H9 (cell line): Measurements from ENCODE around the gene TEKT5. TPM values are rescaled to one million over a fixed set of nuclear protein-coding genes. Genes with fewer than 3 reads are reported as not detected.
"Not testable (repeated sequence)": the region's sequence is repeated elsewhere in the genome, so short reads cannot be mapped to it uniquely, and the experiment has no call there.

Experiments used
- DNase-seq: peaks from one replicate; pipeline ENCODE4 v3.0.0-alpha.2; 2017
- H2AFZ ChIP-seq: one replicate; pipeline ENCODE4 v1.6.1; 2013; ENCODE audit warnings: mild to moderate bottlenecking, low read length, control low read depth, moderate library complexity
- H2AK5ac ChIP-seq: 2 replicates; pipeline ENCODE4 v1.6.1; 2013; ENCODE audit warnings: low read length, control low read depth, mixed read lengths; ENCODE audit not compliant: insufficient read length
- H2BK120ac ChIP-seq: one replicate; pipeline ENCODE4 v1.6.1; 2013; ENCODE audit warnings: low read depth, mild to moderate bottlenecking, low read length, control low read depth, inconsistent platforms; ENCODE audit not compliant: poor library complexity, severe bottlenecking
- H2BK12ac ChIP-seq: 2 replicates; pipeline ENCODE4 v1.6.1; 2013; ENCODE audit warnings: low read length, control low read depth, mixed read lengths, low read depth; ENCODE audit not compliant: insufficient read length
- H2BK15ac ChIP-seq: 2 replicates; pipeline ENCODE4 v1.6.1; 2013; ENCODE audit warnings: low read depth, low read length, control low read depth
- H2BK20ac ChIP-seq: one replicate; pipeline ENCODE4 v1.6.1; 2013; ENCODE audit warnings: low read depth, mild to moderate bottlenecking, low read length, control low read depth, inconsistent platforms; ENCODE audit not compliant: poor library complexity, severe bottlenecking
- H2BK5ac ChIP-seq: 2 replicates; pipeline ENCODE4 v1.6.1; 2013; ENCODE audit warnings: low read length, control low read depth, mixed read lengths; ENCODE audit not compliant: insufficient read length
- H3K14ac ChIP-seq: 2 replicates; pipeline ENCODE4 v1.6.1; 2013; ENCODE audit warnings: low read length, control low read depth; ENCODE audit not compliant: insufficient read depth
- H3K18ac ChIP-seq: 2 replicates; pipeline ENCODE4 v1.6.1; 2013; ENCODE audit warnings: low read depth, mild to moderate bottlenecking, mixed read lengths, low read length, control low read depth; ENCODE audit not compliant: insufficient read length
- H3K23ac ChIP-seq: 2 replicates; pipeline ENCODE4 v1.6.1; 2013; ENCODE audit warnings: low read length, control low read depth, mixed read lengths, low read depth; ENCODE audit not compliant: insufficient read length
- H3K23me2 ChIP-seq: 2 replicates; pipeline ENCODE4 v1.6.1; 2013; ENCODE audit warnings: low read depth, mild to moderate bottlenecking, mixed read lengths, low read length, control low read depth; ENCODE audit not compliant: insufficient read length, poor library complexity, severe bottlenecking
- H3K27ac ChIP-seq: 2 replicates; pipeline ENCODE4 v1.5.1; 2013; ENCODE audit warnings: low read length, control low read depth, mixed read lengths, low read depth; ENCODE audit not compliant: insufficient read length
- H3K27me3 ChIP-seq: 2 replicates; pipeline ENCODE4 v1.6.1; 2013; ENCODE audit warnings: low read length, control low read depth, inconsistent platforms; ENCODE audit not compliant: insufficient read depth
- H3K4ac ChIP-seq: 2 replicates; pipeline ENCODE4 v1.6.1; 2013; ENCODE audit warnings: low read depth, mild to moderate bottlenecking, control low read depth, inconsistent platforms, low read length, moderate library complexity
- H3K4me1 ChIP-seq: 2 replicates; pipeline ENCODE4 v1.6.1; 2013; ENCODE audit warnings: low read length, control low read depth, inconsistent platforms; ENCODE audit not compliant: insufficient read depth
- H3K4me2 ChIP-seq: 2 replicates; pipeline ENCODE4 v1.6.1; 2013; ENCODE audit warnings: low read length, control low read depth, mixed read lengths; ENCODE audit not compliant: insufficient read length, insufficient read depth
- H3K56ac ChIP-seq: 2 replicates; pipeline ENCODE4 v1.6.1; 2013; ENCODE audit warnings: low read depth, mild to moderate bottlenecking, mixed read lengths, low read length, control low read depth; ENCODE audit not compliant: insufficient read length
- H3K79me1 ChIP-seq: 2 replicates; pipeline ENCODE4 v1.6.1; 2013; ENCODE audit warnings: low read depth, mild to moderate bottlenecking, moderate library complexity, low read length, control low read depth, inconsistent platforms; ENCODE audit not compliant: insufficient read depth, poor library complexity, severe bottlenecking
- H3K79me2 ChIP-seq: 2 replicates; pipeline ENCODE4 v1.6.1; 2013; ENCODE audit warnings: low read length, control low read depth, inconsistent platforms; ENCODE audit not compliant: insufficient read depth
- H3K9ac ChIP-seq: 2 replicates; pipeline ENCODE4 v1.6.1; 2013; ENCODE audit warnings: low read length, control low read depth, mixed read lengths; ENCODE audit not compliant: insufficient read length; ENCODE audit errors: extremely low read depth
- H3K9me3 ChIP-seq: one replicate; pipeline ENCODE4 v1.6.1; 2013; ENCODE audit warnings: low read depth, low read length, inconsistent platforms; ENCODE audit not compliant: control insufficient read depth
- H3T11ph ChIP-seq: one replicate; pipeline ENCODE4 v1.6.1; 2013; ENCODE audit warnings: mild to moderate bottlenecking, low read length, control low read depth, inconsistent platforms
- H4K20me1 ChIP-seq: one replicate; pipeline ENCODE4 v1.6.1; 2013; ENCODE audit not compliant: control insufficient read depth, insufficient read length, insufficient read depth
- H4K5ac ChIP-seq: 2 replicates; pipeline ENCODE4 v1.6.1; 2013; ENCODE audit warnings: low read depth, mild to moderate bottlenecking, mixed read lengths, low read length, control low read depth; ENCODE audit not compliant: insufficient read length
- H4K8ac ChIP-seq: replicated peaks from 2 replicates; pipeline ENCODE4 v1.6.1; 2013; ENCODE audit warnings: low read length, control low read depth, mixed read lengths, low read depth; ENCODE audit not compliant: insufficient read length
- H4K91ac ChIP-seq: 2 replicates; pipeline ENCODE4 v1.6.1; 2013; ENCODE audit warnings: low read depth, mild to moderate bottlenecking, moderate library complexity, mixed read lengths, low read length, control low read depth; ENCODE audit not compliant: insufficient read length
- H3K27ac Mint-ChIP-seq, 3 experiments: 2 replicates in 2 of 3; 3 replicates in 1 of 3; pipeline ENCODE4 v1.8.0; 2020 to 2021; ENCODE audit warnings: mixed read lengths in 3 of 3, mild to moderate bottlenecking in 1 of 3, moderate library complexity in 1 of 3
- H3K27me3 Mint-ChIP-seq: 2 replicates; pipeline ENCODE4 v1.8.0; 2021; ENCODE audit warnings: low read depth, mild to moderate bottlenecking, moderate library complexity, mixed read lengths
- H3K36me3 Mint-ChIP-seq, 3 experiments: 2 replicates in 2 of 3; 3 replicates in 1 of 3; pipeline ENCODE4 v1.8.0; 2020 to 2021; ENCODE audit warnings: low read depth in 3 of 3, mixed read lengths in 3 of 3; ENCODE audit not compliant: insufficient read depth in 1 of 3
- H3K4me1 Mint-ChIP-seq, 2 experiments: 2 replicates each; pipeline ENCODE4 v1.8.0; 2020; ENCODE audit warnings: mixed read lengths in 2 of 2
- H3K4me3 Mint-ChIP-seq, 2 experiments: 2 replicates in 1 of 2; 3 replicates in 1 of 2; pipeline ENCODE4 v1.8.0; 2020 to 2021; ENCODE audit warnings: mild to moderate bottlenecking in 2 of 2, mixed read lengths in 2 of 2, moderate library complexity in 1 of 2
- H3K9me3 Mint-ChIP-seq, 2 experiments: 2 replicates in 1 of 2; 3 replicates in 1 of 2; pipeline ENCODE4 v1.8.0; 2020; ENCODE audit warnings: mild to moderate bottlenecking in 2 of 2, mixed read lengths in 2 of 2, moderate library complexity in 1 of 2
- WGBS: extraction: QIAGEN DNeasy Blood & Tissue Kit; methylation state at CpG from one replicate; pipeline ENCODE4 v1.1.7; 2013; ENCODE audit warnings: missing lambda C conversion rate, low lambda C conversion rate, mixed read lengths; ENCODE audit not compliant: insufficient read length; ENCODE audit errors: extremely low coverage; 5-methylcytosine and 5-hydroxymethylcytosine counted together
- total RNA-seq: library from RNA; stranded (reverse); gene quantifications from 2 replicates; pipeline ENCODE4 v1.2.1, GENCODE V29; 2021
- TF ChIP-seq, protein P1 (sequence below): fragments of 200-600 bp; sonication (generic); conservative IDR thresholded peaks from 3 replicates; pipeline ENCODE4 v1.8.0; 2021; ENCODE audit warnings: antibody characterized with exemption, mild to moderate bottlenecking

TEKT5 gene
- total RNA-seq, 1 experiment from 2014 or later: 0.31 TPM

DNA sequence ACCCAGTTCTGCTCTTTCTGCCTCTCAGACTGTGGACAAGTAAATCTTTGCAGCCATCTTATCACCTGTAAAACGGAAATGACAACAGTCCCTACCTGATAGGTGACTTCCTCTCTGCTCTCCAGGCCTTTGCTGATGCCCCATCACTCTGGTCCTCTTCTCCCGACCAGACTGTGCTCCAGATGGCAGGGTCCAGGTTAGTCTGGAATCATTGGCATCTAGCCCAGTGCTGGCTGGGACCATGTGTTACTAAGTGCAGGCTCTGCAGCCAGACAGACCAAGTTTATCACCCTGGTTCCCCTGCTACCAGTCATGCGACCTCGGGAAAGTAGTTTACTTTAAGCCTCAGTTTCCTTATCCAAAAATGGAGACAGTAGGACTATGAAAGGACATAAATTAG is 47.1 kb upstream of the TEKT5 start:
- Histone ChIP-seq H3K9me3 (no peaks in the 10 kb centered on the region), H3K18ac (no peak overlapping the region), H3K23me2 (peaks cover 3% of the 10 kb centered on the region), H2BK12ac (no peak overlapping the region), H3K4ac (no peak overlapping the region), H2AK5ac (no peak overlapping the region), H3K9ac (no peak overlapping the region), H2BK15ac (no peak overlapping the region), H3T11ph (no peak overlapping the region), H3K79me1 (no peaks in the 10 kb centered on the region), H2AFZ (no peak overlapping the region), H2BK120ac (no peak overlapping the region), H4K20me1 (no peaks in the 10 kb centered on the region), H3K4me2 (no peak overlapping the region), H3K56ac (no peak overlapping the region), H2BK20ac (no peak overlapping the region), H4K91ac (no peak overlapping the region), H3K4me1 (no peaks in the 10 kb centered on the region), H3K27ac (no peak overlapping the region), H4K5ac (no peak overlapping the region), H2BK5ac (no peak overlapping the region), H3K79me2 (no peaks in the 10 kb centered on the region), H4K8ac (no peak overlapping the region), H3K27me3 (no peaks in the 10 kb centered on the region), H3K14ac (no peak overlapping the region), H3K23ac (no peak overlapping the region)
- H3K4me1 Mint-ChIP-seq: peaks cover 14 to 16% of the 10 kb centered on the region in 2 experiments
- WGBS: no CpG with 5 or more reads among the region's 4 CpGs
- TF ChIP-seq, protein P1, sequence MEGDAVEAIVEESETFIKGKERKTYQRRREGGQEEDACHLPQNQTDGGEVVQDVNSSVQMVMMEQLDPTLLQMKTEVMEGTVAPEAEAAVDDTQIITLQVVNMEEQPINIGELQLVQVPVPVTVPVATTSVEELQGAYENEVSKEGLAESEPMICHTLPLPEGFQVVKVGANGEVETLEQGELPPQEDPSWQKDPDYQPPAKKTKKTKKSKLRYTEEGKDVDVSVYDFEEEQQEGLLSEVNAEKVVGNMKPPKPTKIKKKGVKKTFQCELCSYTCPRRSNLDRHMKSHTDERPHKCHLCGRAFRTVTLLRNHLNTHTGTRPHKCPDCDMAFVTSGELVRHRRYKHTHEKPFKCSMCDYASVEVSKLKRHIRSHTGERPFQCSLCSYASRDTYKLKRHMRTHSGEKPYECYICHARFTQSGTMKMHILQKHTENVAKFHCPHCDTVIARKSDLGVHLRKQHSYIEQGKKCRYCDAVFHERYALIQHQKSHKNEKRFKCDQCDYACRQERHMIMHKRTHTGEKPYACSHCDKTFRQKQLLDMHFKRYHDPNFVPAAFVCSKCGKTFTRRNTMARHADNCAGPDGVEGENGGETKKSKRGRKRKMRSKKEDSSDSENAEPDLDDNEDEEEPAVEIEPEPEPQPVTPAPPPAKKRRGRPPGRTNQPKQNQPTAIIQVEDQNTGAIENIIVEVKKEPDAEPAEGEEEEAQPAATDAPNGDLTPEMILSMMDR: no peak
- H3K27me3 Mint-ChIP-seq: no peaks in the 10 kb centered on the region
- H3K27ac Mint-ChIP-seq: peak overlapping the region in 1 of 3 experiments; percentile 83; a peak in 1 of 7 replicates
- DNase-seq: no peak
- no peaks in the 10 kb centered on the region; a peak in 1 of 5 replicates for H3K9me3 Mint-ChIP-seq
- H3K36me3 Mint-ChIP-seq: peaks cover 0 to 10% (median 0%) of the 10 kb centered on the region in 3 experiments; a peak in 3 of 7 replicates
- no peak overlapping the region; a peak in 1 of 5 replicates for H3K4me3 Mint-ChIP-seq

DNA sequence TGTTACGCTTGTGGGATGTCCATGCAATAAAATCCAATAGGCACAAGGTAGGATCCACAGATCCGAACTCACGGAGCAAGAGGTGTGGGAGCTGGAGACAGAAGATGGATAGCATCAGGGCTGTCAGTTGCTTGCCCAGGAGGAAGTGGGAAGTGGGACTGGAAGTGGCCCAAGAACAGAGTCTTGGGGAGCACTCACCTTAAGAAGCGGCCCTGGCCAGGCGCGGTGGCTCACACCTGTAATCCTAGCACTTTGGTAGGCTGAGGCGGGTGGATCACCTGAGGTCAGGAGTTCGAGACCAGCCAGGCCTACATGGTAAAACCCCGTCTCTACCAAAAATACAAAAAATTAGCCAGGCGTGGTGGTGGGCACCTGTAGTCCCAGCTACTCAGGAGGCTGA is 46.5 kb upstream of the TEKT5 start:
- H3T11ph ChIP-seq, H3K14ac ChIP-seq, H2AK5ac ChIP-seq, H3K27me3 ChIP-seq, H2BK12ac ChIP-seq, H4K20me1 ChIP-seq, H3K56ac ChIP-seq, H3K4me1 ChIP-seq, H2BK20ac ChIP-seq, H2AFZ ChIP-seq, H3K4ac ChIP-seq, H3K36me3 Mint-ChIP-seq, H2BK15ac ChIP-seq, H3K79me1 ChIP-seq, H3K9me3 ChIP-seq, H2BK5ac ChIP-seq, H3K18ac ChIP-seq, H3K79me2 ChIP-seq, H3K9me3 Mint-ChIP-seq, DNase-seq, H4K8ac ChIP-seq, H4K5ac ChIP-seq, H3K4me3 Mint-ChIP-seq, H2BK120ac ChIP-seq, H3K27me3 Mint-ChIP-seq, H3K4me2 ChIP-seq, H3K23me2 ChIP-seq, H3K27ac ChIP-seq, H3K27ac Mint-ChIP-seq, H3K9ac ChIP-seq, H4K91ac ChIP-seq, H3K23ac ChIP-seq: not testable (repeated sequence)
- no CpG with 5 or more reads among the region's 10 CpGs for WGBS
- peaks cover 15 to 16% of the 10 kb centered on the region in 2 experiments for H3K4me1 Mint-ChIP-seq
